IMR-90 (cell line): ENCODE results near the gene ADARB2. TPM values are rescaled to one million over a fixed set of nuclear protein-coding genes. Genes with fewer than 3 reads are reported as not detected.

Experiments
- ATAC-seq: fragments of 200-7000 bp; cut with Tn5 transposase; 2 replicates; pipeline ENCODE4 v1.9.1; 2020; ENCODE audit warnings: low read depth, mild to moderate bottlenecking, moderate library complexity
- BruUV-seq: library from RNA; stranded (reverse); fragments of 400-500 nt; replicated peaks from 2 replicates; lab custom pipeline; 2021; lab: Mats Ljungman, UMichigan
- CTCF ChIA-PET: fragments of 300-600 bp; formaldehyde crosslinking; extraction: SDS; loops from one replicate; lab custom pipeline; 2021; ENCODE audit warnings: antibody characterized with exemption; lab: Yijun Ruan, JAX
- POLR2A ChIA-PET: fragments of 300-600 bp; sonication (Branson Sonifier 250); formaldehyde crosslinking; loops from one replicate; lab custom pipeline; 2022; ENCODE audit warnings: antibody characterized with exemption; ENCODE audit not compliant: unreplicated experiment; lab: Charles Lee
- DNase-seq: peaks from one replicate; pipeline ENCODE4 v3.0.0; 2013
- H2AFZ ChIP-seq: replicated peaks from 2 replicates; pipeline ENCODE3; 2013; ENCODE audit warnings: low read length, mild to moderate bottlenecking; ENCODE audit not compliant: poor library complexity
- H2AK5ac ChIP-seq: 2 replicates; pipeline ENCODE4 v1.6.1; 2013; ENCODE audit warnings: low read depth, low read length, inconsistent platforms
- H2AK9ac ChIP-seq: replicated peaks from 2 replicates; pipeline ENCODE3; 2013; ENCODE audit warnings: mild to moderate bottlenecking, low read depth, low read length, moderate library complexity; ENCODE audit not compliant: poor library complexity
- H2BK120ac ChIP-seq: 2 replicates; pipeline ENCODE4 v1.6.1; 2013; ENCODE audit warnings: low read depth, low read length, inconsistent platforms
- H2BK15ac ChIP-seq: 3 replicates; pipeline ENCODE4 v1.6.1; 2013; ENCODE audit warnings: low read depth, low read length, inconsistent platforms
- H2BK20ac ChIP-seq: 2 replicates; pipeline ENCODE4 v1.6.1; 2013; ENCODE audit warnings: low read depth, mild to moderate bottlenecking, inconsistent platforms, low read length, moderate library complexity
- H2BK5ac ChIP-seq: 2 replicates; pipeline ENCODE4 v1.6.1; 2013; ENCODE audit warnings: mild to moderate bottlenecking, low read depth, low read length, inconsistent platforms; ENCODE audit not compliant: poor library complexity, severe bottlenecking
- H3K14ac ChIP-seq: replicated peaks from 2 replicates; pipeline ENCODE4 v1.6.1; 2013; ENCODE audit warnings: low read depth, low read length, inconsistent platforms
- H3K18ac ChIP-seq: 2 replicates; pipeline ENCODE4 v1.6.1; 2013; ENCODE audit warnings: low read depth, low read length, control low read depth
- H3K23ac ChIP-seq: 2 replicates; pipeline ENCODE4 v1.6.1; 2013; ENCODE audit warnings: low read depth, low read length, inconsistent platforms
- H3K27ac ChIP-seq: 2 replicates; pipeline ENCODE4 v1.5.1; 2013; ENCODE audit warnings: mild to moderate bottlenecking, control low read depth, low read length; ENCODE audit not compliant: insufficient read depth
- H3K27me3 ChIP-seq: 2 replicates; pipeline ENCODE4 v1.6.1; 2013; ENCODE audit warnings: low read length; ENCODE audit not compliant: control insufficient read depth, insufficient read depth
- H3K36me3 ChIP-seq: 2 replicates; pipeline ENCODE4 v1.6.1; 2013; ENCODE audit warnings: low read length, mixed read lengths; ENCODE audit not compliant: control insufficient read depth, insufficient read depth
- H3K4ac ChIP-seq: 2 replicates; pipeline ENCODE4 v1.6.1; 2013; ENCODE audit warnings: low read depth, low read length, inconsistent platforms
- H3K4me1 ChIP-seq: 2 replicates; pipeline ENCODE4 v1.6.1; 2013; ENCODE audit warnings: low read length, mixed read lengths; ENCODE audit not compliant: control insufficient read depth, insufficient read depth
- H3K4me2 ChIP-seq: 2 replicates; pipeline ENCODE4 v1.6.1; 2013; ENCODE audit warnings: low read depth, mild to moderate bottlenecking, control low read depth, low read length, moderate library complexity
- H3K4me3 ChIP-seq: 2 replicates; pipeline ENCODE4 v1.5.1; 2013; ENCODE audit warnings: low read depth, mild to moderate bottlenecking, control low read depth, low read length, moderate library complexity; ENCODE audit not compliant: insufficient read depth
- H3K56ac ChIP-seq: 2 replicates; pipeline ENCODE4 v1.6.1; 2013; ENCODE audit warnings: low read length, inconsistent platforms; ENCODE audit not compliant: insufficient read depth; ENCODE audit errors: extremely low read depth
- H3K79me1 ChIP-seq, 2 experiments: 2 replicates each; pipeline ENCODE4 v1.6.1; 2013; ENCODE audit warnings: low read length in 2 of 2, inconsistent platforms in 1 of 2, low read depth in 1 of 2
- H3K9ac ChIP-seq: 2 replicates; pipeline ENCODE4 v1.6.1; 2013; ENCODE audit warnings: low read depth, low read length, control low read depth
- H3K9me1 ChIP-seq: 2 replicates; pipeline ENCODE4 v1.6.1; 2013; ENCODE audit warnings: low read length, inconsistent platforms; ENCODE audit not compliant: insufficient read depth
- H3K9me3 ChIP-seq: 2 replicates; pipeline ENCODE4 v1.6.1; 2013; ENCODE audit warnings: low read length; ENCODE audit not compliant: control insufficient read depth, insufficient read depth
- H4K20me1 ChIP-seq: 2 replicates; pipeline ENCODE4 v1.6.1; 2013; ENCODE audit warnings: low read length, inconsistent platforms; ENCODE audit not compliant: insufficient read depth
- H4K5ac ChIP-seq: 2 replicates; pipeline ENCODE4 v1.6.1; 2013; ENCODE audit warnings: mild to moderate bottlenecking, low read depth, low read length, control low read depth
- H4K8ac ChIP-seq, 2 experiments: 2 replicates each; pipeline ENCODE4 v1.6.1; 2013; ENCODE audit warnings: low read depth in 2 of 2, low read length in 2 of 2, control low read depth in 1 of 2, inconsistent platforms in 1 of 2
- H4K91ac ChIP-seq: 2 replicates; pipeline ENCODE4 v1.6.1; 2013; ENCODE audit warnings: low read depth, low read length, inconsistent platforms; ENCODE audit not compliant: insufficient read depth
- BHLHE40 ChIP-seq: fragments of 150-350 bp; IDR thresholded peaks from 2 replicates; pipeline ENCODE4 v1.6.1; 2016; ENCODE audit warnings: mild to moderate bottlenecking, low read depth, low read length
- CEBPB ChIP-seq: IDR thresholded peaks from 2 replicates; pipeline ENCODE4 v1.6.1; 2012; ENCODE audit warnings: low read depth, low read length, improper control_type of control experiment
- CHD1 ChIP-seq: IDR thresholded peaks from 2 replicates; pipeline ENCODE4 v1.6.1; 2012; ENCODE audit warnings: low read depth, low read length, improper control_type of control experiment
- FOS ChIP-seq: fragments of 150-350 bp; IDR thresholded peaks from 2 replicates; pipeline ENCODE4 v1.6.1; 2016; ENCODE audit warnings: low read depth, low read length
- MAFK ChIP-seq: IDR thresholded peaks from 2 replicates; pipeline ENCODE4 v1.6.1; 2012; ENCODE audit warnings: low read depth, low read length, improper control_type of control experiment
- MAZ ChIP-seq: IDR thresholded peaks from 2 replicates; pipeline ENCODE4 v1.6.1; 2012; ENCODE audit warnings: low read depth, mild to moderate bottlenecking, low read length, improper control_type of control experiment, moderate library complexity, borderline replicate concordance
- MXI1 ChIP-seq: IDR thresholded peaks from 2 replicates; pipeline ENCODE4 v1.6.1; 2012; ENCODE audit warnings: low read depth, mild to moderate bottlenecking, low read length, moderate library complexity, borderline replicate concordance
- NFE2L2 ChIP-seq: fragments of 150-350 bp; IDR thresholded peaks from 2 replicates; pipeline ENCODE4 v1.6.1; 2016; ENCODE audit warnings: low read depth, mild to moderate bottlenecking, low read length
- POLR2A ChIP-seq: IDR thresholded peaks from 2 replicates; pipeline ENCODE4 v1.6.1; 2012; ENCODE audit warnings: mild to moderate bottlenecking, low read depth, low read length
- RAD21 ChIP-seq: IDR thresholded peaks from 2 replicates; pipeline ENCODE4 v1.6.1; 2012; ENCODE audit warnings: low read length, improper control_type of control experiment
- RCOR1 ChIP-seq: IDR thresholded peaks from 2 replicates; pipeline ENCODE4 v1.6.1; 2012; ENCODE audit warnings: mild to moderate bottlenecking, low read length, improper control_type of control experiment; ENCODE audit not compliant: insufficient replicate concordance
- RFX5 ChIP-seq: IDR thresholded peaks from 2 replicates; pipeline ENCODE4 v1.8.0; 2012; ENCODE audit warnings: low read depth, mild to moderate bottlenecking, low read length, moderate library complexity
- SMC3 ChIP-seq: fragments of 150-350 bp; IDR thresholded peaks from 2 replicates; pipeline ENCODE4 v1.6.1; 2016; ENCODE audit warnings: low read depth, mild to moderate bottlenecking, antibody characterized with exemption, low read length, moderate library complexity
- WGBS, 2 experiments: methylation state at CpG; one replicate each; pipeline versions ENCODE4 v1.1.5 to v1.1.7; 2013; ENCODE audit warnings: missing lambda C conversion rate in 2 of 2; ENCODE audit not compliant: insufficient read length in 1 of 2; ENCODE audit errors: extremely low coverage in 2 of 2; 5-methylcytosine and 5-hydroxymethylcytosine counted together
- dilution Hi-C: fragments of 300-500 bp; cut with HindIII; formaldehyde crosslinking; loops from one replicate; pipeline ENCODE4 v1.14.3; 2018; ENCODE audit warnings: low sequenced_read_pairs; ENCODE audit not compliant: unreplicated experiment
- in situ Hi-C: fragments of 300-500 bp; cut with MboI; formaldehyde crosslinking; loops from 3 replicates; pipeline ENCODE4 v1.14.3; 2019; ENCODE audit warnings: low sequenced_read_pairs, inconsistent platforms, mixed read lengths
- intact Hi-C: fragments of 100-400 bp; cut with micrococcal nuclease; formaldehyde crosslinking; loops from 2 replicates; pipeline ENCODE4 v1.10.0; 2022
- polyA plus RNA-seq, 3 experiments: library from polyadenylated mRNA; depleted of rRNA; stranded (reverse); fragments of >200 nt; gene quantifications; 2 replicates each; pipeline ENCODE4 v1.2.3, GENCODE V29; 2012; ENCODE audit warnings: low replicate concordance in 1 of 3
- total RNA-seq: library from RNA; depleted of rRNA; stranded (reverse); fragments of >200 nt; gene quantifications from 2 replicates; pipeline ENCODE4 v1.2.3, GENCODE V29; 2012
- TF ChIP-seq, protein P1 (sequence below): conservative IDR thresholded peaks from 2 replicates; pipeline ENCODE4 v1.5.1; 2012; ENCODE audit warnings: mild to moderate bottlenecking, low read depth, low read length, improper control_type of control experiment
- TF ChIP-seq, protein P2 (sequence below): fragments of 150-350 bp; IDR thresholded peaks from 2 replicates; pipeline ENCODE4 v1.6.1; 2016; ENCODE audit warnings: low read depth, mild to moderate bottlenecking, low read length, moderate library complexity, borderline replicate concordance
- TF ChIP-seq, protein P3 (sequence below): fragments of 150-350 bp; IDR thresholded peaks from 2 replicates; pipeline ENCODE4 v1.6.1; 2017; ENCODE audit warnings: mild to moderate bottlenecking, antibody characterized with exemption, low read length, low read depth

The ADARB2 gene
- total and polyA plus RNA-seq, 2 of the 4 experiments (the other 2 are of a cell fraction): not detected

- Histone ChIP-seq H3K18ac (no peak overlapping the region), H2AFZ (no peak overlapping the region), H3K27me3 (no peaks in the 10 kb centered on the region), H3K36me3 (no peaks in the 10 kb centered on the region), H4K91ac (no peak overlapping the region), H2BK120ac (no peak overlapping the region), H3K4me1 (no peaks in the 10 kb centered on the region), H3K4me2 (no peak overlapping the region), H3K56ac (no peak overlapping the region), H3K9me3 (peaks cover 31% of the 10 kb centered on the region), H2BK20ac (no peak overlapping the region), H3K4ac (no peak overlapping the region), H4K8ac (no peak overlapping the region), H3K23ac (no peak overlapping the region), H2AK9ac (no peak overlapping the region), H3K14ac (no peak overlapping the region), H4K5ac (no peak overlapping the region), H3K9ac (no peak overlapping the region), H4K20me1 (no peaks in the 10 kb centered on the region), H2AK5ac (no peak overlapping the region), H2BK5ac (no peak overlapping the region), H3K9me1 (no peaks in the 10 kb centered on the region), H3K79me1 (no peaks in the 10 kb centered on the region), H3K4me3 (no peak overlapping the region), H2BK15ac (no peak overlapping the region), H3K27ac (no peak overlapping the region)
- in situ Hi-C loops: no loop called here
- no TSS peak for BruUV-seq
- TF ChIP-seq BHLHE40: no peak
- TF ChIP-seq MAZ: no peak
- TF ChIP-seq SMC3: no peak
- no peak for TF ChIP-seq MAFK
- no peak for TF ChIP-seq CEBPB
- TF ChIP-seq, protein P1, sequence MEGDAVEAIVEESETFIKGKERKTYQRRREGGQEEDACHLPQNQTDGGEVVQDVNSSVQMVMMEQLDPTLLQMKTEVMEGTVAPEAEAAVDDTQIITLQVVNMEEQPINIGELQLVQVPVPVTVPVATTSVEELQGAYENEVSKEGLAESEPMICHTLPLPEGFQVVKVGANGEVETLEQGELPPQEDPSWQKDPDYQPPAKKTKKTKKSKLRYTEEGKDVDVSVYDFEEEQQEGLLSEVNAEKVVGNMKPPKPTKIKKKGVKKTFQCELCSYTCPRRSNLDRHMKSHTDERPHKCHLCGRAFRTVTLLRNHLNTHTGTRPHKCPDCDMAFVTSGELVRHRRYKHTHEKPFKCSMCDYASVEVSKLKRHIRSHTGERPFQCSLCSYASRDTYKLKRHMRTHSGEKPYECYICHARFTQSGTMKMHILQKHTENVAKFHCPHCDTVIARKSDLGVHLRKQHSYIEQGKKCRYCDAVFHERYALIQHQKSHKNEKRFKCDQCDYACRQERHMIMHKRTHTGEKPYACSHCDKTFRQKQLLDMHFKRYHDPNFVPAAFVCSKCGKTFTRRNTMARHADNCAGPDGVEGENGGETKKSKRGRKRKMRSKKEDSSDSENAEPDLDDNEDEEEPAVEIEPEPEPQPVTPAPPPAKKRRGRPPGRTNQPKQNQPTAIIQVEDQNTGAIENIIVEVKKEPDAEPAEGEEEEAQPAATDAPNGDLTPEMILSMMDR: no peak
- TF ChIP-seq, protein P2, sequence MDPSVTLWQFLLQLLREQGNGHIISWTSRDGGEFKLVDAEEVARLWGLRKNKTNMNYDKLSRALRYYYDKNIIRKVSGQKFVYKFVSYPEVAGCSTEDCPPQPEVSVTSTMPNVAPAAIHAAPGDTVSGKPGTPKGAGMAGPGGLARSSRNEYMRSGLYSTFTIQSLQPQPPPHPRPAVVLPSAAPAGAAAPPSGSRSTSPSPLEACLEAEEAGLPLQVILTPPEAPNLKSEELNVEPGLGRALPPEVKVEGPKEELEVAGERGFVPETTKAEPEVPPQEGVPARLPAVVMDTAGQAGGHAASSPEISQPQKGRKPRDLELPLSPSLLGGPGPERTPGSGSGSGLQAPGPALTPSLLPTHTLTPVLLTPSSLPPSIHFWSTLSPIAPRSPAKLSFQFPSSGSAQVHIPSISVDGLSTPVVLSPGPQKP: no peak
- TF ChIP-seq POLR2A: no peak
- TF ChIP-seq NFE2L2: no peak
- no peak for TF ChIP-seq FOS
- TF ChIP-seq CHD1: no peak
- TF ChIP-seq RAD21: no peak
- TF ChIP-seq, protein P3, sequence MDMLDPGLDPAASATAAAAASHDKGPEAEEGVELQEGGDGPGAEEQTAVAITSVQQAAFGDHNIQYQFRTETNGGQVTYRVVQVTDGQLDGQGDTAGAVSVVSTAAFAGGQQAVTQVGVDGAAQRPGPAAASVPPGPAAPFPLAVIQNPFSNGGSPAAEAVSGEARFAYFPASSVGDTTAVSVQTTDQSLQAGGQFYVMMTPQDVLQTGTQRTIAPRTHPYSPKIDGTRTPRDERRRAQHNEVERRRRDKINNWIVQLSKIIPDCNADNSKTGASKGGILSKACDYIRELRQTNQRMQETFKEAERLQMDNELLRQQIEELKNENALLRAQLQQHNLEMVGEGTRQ: no peak
- no peak for TF ChIP-seq RCOR1
- TF ChIP-seq MXI1: no peak
- no peak for TF ChIP-seq RFX5
- ChIA-PET POLR2A (no interaction called here), CTCF (no interaction called here)
- dilution Hi-C loops: no loop called here
- DNase-seq (no peak), ATAC-seq (no peak)
- intact Hi-C loops: no loop called here
- WGBS, 2 experiments: 0% methylated on average over 1 of the region's 5 CpGs; no CpG with 5 or more reads in 1 of the 2 experiments
Measured at GRCh38 chr10:1539216-1539615, 198.1 kb downstream of the ADARB2 start.
